ENCODE data around the gene NDUFAF2. TPM values are rescaled to one million over a fixed set of nuclear protein-coding genes. Genes with fewer than 3 reads are reported as not detected.
A peak's percentile ranks its signal among the peaks of the same experiment; 100 is the strongest.

Gene NDUFAF2
- total and polyA plus RNA-seq, 2 of the 13 experiments (the other 11 are each of a cell fraction or from before 2014, with no cell fraction given) = 34.0 to 78.4 TPM

- TF ChIP-seq SMAD9 (CRISPR knock-in tag; IDR thresholded peaks at IDR 0.05) = no peak
- no peak for TF ChIP-seq KAT2B (IDR thresholded peaks at IDR 0.05; ENCODE audit: borderline replicate concordance, low read depth, low read length)
- no peak for TF ChIP-seq SYNCRIP (IDR thresholded peaks at IDR 0.05; ENCODE audit: insufficient read depth, low read depth, low read length)
- TF ChIP-seq ZUFSP (CRISPR knock-in tag; IDR thresholded peaks at IDR 0.05; ENCODE audit: borderline replicate concordance) = no peak
- peak; percentile 80 for TF ChIP-seq TAF1 (CRISPR knock-in tag; IDR thresholded peaks at IDR 0.05)
- no peak for TF ChIP-seq TCF7 (IDR thresholded peaks at IDR 0.05; ENCODE audit: low read depth)
- TF ChIP-seq, protein P1, sequence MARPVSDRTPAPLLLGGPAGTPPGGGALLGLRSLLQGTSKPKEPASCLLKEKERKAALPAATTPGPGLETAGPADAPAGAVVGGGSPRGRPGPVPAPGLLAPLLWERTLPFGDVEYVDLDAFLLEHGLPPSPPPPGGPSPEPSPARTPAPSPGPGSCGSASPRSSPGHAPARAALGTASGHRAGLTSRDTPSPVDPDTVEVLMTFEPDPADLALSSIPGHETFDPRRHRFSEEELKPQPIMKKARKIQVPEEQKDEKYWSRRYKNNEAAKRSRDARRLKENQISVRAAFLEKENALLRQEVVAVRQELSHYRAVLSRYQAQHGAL (CRISPR knock-in tag; IDR thresholded peaks at IDR 0.05; ENCODE audit: not compliant biosample characterization) = no peak
- TF ChIP-seq GATAD1 (CRISPR knock-in tag; IDR thresholded peaks at IDR 0.05) = peak; percentile 96
- TF ChIP-seq ZFP82 (CRISPR knock-in tag; IDR thresholded peaks at IDR 0.05; ENCODE audit: borderline replicate concordance) = no peak
- TF ChIP-seq ZNF879 (CRISPR knock-in tag; IDR thresholded peaks at IDR 0.05) = no peak
- TF ChIP-seq ZNF772 (CRISPR knock-in tag; IDR thresholded peaks at IDR 0.05) = no peak; the same call in 1 of the 2 replicates
- TF ChIP-seq, protein P2, sequence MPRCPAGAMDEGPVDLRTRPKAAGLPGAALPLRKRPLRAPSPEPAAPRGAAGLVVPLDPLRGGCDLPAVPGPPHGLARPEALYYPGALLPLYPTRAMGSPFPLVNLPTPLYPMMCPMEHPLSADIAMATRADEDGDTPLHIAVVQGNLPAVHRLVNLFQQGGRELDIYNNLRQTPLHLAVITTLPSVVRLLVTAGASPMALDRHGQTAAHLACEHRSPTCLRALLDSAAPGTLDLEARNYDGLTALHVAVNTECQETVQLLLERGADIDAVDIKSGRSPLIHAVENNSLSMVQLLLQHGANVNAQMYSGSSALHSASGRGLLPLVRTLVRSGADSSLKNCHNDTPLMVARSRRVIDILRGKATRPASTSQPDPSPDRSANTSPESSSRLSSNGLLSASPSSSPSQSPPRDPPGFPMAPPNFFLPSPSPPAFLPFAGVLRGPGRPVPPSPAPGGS (CRISPR knock-in tag; IDR thresholded peaks at IDR 0.05) = peak; percentile 70; the same call in 1 of the 2 replicates
- peak; percentile 72; the same call in 1 of the 2 replicates for TF ChIP-seq ZSCAN29 (CRISPR knock-in tag; conservative IDR thresholded peaks at IDR 0.05)
- TF ChIP-seq ZC3H4 (CRISPR knock-in tag; IDR thresholded peaks at IDR 0.05; ENCODE audit: borderline replicate concordance) = no peak
- TF ChIP-seq, protein P3, sequence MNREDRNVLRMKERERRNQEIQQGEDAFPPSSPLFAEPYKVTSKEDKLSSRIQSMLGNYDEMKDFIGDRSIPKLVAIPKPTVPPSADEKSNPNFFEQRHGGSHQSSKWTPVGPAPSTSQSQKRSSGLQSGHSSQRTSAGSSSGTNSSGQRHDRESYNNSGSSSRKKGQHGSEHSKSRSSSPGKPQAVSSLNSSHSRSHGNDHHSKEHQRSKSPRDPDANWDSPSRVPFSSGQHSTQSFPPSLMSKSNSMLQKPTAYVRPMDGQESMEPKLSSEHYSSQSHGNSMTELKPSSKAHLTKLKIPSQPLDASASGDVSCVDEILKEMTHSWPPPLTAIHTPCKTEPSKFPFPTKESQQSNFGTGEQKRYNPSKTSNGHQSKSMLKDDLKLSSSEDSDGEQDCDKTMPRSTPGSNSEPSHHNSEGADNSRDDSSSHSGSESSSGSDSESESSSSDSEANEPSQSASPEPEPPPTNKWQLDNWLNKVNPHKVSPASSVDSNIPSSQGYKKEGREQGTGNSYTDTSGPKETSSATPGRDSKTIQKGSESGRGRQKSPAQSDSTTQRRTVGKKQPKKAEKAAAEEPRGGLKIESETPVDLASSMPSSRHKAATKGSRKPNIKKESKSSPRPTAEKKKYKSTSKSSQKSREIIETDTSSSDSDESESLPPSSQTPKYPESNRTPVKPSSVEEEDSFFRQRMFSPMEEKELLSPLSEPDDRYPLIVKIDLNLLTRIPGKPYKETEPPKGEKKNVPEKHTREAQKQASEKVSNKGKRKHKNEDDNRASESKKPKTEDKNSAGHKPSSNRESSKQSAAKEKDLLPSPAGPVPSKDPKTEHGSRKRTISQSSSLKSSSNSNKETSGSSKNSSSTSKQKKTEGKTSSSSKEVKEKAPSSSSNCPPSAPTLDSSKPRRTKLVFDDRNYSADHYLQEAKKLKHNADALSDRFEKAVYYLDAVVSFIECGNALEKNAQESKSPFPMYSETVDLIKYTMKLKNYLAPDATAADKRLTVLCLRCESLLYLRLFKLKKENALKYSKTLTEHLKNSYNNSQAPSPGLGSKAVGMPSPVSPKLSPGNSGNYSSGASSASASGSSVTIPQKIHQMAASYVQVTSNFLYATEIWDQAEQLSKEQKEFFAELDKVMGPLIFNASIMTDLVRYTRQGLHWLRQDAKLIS (CRISPR knock-in tag; IDR thresholded peaks at IDR 0.05) = no peak
- peak; percentile 69 to 78 for TF ChIP-seq POLR2A (IDR thresholded peaks at IDR 0.05; ENCODE audit: insufficient read depth in 1 of 2, low read depth in 2 of 2, low read length in 2 of 2)
- TF ChIP-seq ZNF580 (CRISPR knock-in tag; IDR thresholded peaks at IDR 0.05; ENCODE audit: borderline replicate concordance, low read depth) = peak; percentile 24; the same call in 1 of the 2 replicates
- TF ChIP-seq, protein P4, sequence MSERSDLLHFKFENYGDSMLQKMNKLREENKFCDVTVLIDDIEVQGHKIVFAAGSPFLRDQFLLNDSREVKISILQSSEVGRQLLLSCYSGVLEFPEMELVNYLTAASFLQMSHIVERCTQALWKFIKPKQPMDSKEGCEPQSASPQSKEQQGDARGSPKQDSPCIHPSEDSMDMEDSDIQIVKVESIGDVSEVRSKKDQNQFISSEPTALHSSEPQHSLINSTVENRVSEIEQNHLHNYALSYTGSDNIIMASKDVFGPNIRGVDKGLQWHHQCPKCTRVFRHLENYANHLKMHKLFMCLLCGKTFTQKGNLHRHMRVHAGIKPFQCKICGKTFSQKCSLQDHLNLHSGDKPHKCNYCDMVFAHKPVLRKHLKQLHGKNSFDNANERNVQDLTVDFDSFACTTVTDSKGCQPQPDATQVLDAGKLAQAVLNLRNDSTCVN (CRISPR knock-in tag; IDR thresholded peaks at IDR 0.05; ENCODE audit: borderline replicate concordance) = peak; percentile 45; the same call in 1 of the 2 replicates
- TF ChIP-seq ZNF891 (CRISPR knock-in tag; IDR thresholded peaks at IDR 0.05) = peak; percentile 72; the same call in 1 of the 2 replicates
Observed at GRCh38 chr5:60944904-60945812, at the start of gene NDUFAF2, which contains the start of gene ERCC8 (continued).
